CD4-positive, alpha-beta T cell treated with Interleukin-1 beta for 1 hour (primary cell): Measurements from ENCODE around the gene SKI.

ENCODE experiments used
- DNase-seq, 2 donors: peaks; one replicate each; pipeline ENCODE4 v3.0.0-alpha.2; 2020 to 2022

Gene SKI

DNA sequence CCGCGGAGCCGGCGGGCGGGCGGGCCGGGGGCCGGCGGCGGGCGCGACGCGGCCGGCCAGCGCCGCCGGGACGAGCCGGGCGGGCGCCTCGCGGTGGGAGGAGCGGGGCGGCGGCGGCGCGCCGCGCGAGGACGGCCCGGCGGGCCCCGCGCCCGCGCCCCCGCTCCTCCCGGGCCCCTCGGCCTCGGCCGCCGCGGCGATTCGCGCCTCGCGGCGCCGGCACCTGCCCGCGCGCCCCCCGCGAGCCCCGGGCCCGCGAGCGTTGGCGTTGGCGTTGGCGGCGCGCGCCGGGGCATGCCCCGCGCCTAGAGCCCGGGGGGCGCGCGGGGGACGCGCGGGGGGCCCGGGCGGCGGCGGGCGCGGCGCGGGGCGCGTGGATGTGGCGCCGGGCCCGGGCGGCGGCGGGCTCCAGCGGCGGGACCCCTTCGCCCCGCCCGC lies at the start of gene SKI:
Gene SKI (plus strand): TSS at position 163 of the 438 bp plus-strand sequence. CDS start 448 bp downstream, outside the sequence.
- no peak for DNase-seq

DNA sequence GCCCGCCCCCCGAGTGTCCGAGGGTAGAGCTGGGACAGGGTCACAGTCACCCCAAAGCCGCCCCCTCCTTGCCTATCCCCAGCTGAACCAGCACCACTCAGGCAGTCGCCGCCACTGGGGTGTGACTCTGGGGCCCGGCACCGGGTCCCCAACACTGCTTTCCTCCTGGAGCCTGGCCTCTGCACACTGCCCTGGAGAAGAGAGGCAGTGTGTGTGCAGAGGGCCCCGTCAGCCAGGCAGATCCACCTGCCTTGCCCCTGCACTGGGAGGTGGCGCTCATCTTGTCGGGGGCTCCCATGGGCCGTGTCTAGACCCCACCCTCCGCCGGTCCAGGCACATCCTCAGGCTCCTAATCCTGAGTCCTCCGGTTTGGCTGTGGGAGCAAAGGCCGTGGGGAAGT lies 49.2 kb upstream of the SKI start:
- no peak for DNase-seq

DNA sequence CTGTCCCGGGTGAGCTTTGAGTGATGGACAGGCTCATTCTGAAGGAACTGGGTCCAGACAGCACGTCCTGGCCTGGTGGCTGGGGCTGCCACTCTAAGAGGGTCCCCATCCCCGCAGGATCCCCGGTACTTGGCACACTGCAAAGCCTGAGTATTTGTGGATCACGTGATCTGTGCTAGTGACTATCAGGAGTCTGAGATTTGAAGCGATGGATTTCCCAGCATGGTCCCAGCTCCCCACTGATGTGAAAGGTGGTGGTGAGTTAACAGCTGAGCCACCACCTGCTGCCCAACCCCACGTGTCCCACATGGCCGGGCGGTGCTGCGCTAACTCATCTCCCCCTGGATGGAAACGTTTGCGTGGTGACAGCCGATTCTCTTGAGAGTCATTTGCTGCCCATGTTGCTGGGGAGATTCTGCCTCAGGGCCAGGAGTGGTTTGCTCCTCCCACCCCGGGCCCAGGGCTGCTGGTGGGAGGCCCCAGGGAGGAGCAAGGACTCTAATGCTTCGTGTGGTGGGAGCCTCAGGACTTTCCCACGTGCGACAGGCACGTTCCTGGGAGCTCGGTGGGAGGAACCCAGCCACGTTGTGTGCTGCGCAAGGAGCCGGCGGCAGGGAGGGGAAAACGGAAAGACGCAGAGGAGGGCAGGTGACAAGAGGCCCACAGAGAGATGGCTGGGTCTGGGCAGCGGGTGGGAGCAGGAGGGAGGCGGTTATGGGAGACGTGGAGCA lies 48.7 kb upstream of the SKI start:
- no peak for DNase-seq

DNA sequence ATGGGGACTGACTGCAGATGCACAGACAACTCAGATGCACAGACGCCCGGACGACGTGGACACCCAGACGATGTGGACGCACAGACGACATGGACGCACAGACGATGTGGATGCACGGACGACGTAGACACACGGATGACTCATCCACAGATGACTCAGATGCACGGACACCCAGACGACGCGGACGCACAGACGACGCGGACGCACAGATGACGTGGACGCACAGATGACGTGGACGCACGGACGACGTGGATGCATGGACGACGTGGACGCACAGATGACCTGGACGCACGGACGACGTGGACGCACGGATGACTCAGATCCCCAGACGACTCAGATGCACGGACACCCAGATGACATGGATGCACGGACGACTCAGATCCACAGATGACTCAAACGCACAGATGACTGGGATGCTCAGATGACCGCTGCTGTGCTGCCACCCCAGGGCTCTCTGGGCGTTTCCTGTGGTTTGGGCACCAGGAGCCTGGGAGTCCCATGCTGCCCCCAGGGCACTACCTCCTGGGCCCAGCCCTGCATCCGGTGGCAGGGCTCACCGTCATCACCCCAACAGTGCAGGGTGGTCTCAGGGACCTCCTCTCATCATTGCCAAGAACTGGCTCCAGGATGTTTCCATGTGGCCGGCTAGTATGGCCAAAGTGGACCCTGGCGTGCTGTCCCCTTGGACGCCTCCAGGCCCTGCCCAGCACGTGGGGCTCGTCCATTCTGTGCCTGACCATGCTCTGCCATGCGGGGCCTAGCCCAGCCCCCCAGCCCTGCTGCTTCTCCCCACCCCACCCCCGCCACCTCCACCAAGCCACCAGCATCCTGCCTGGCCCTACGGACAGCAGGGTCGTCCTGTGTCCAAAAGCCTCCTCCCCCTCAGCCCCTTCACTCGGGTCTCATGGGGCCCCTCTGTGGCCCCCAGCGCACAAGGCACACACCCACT lies 47.5 kb upstream of the SKI start:
- DNase-seq: no peak

DNA sequence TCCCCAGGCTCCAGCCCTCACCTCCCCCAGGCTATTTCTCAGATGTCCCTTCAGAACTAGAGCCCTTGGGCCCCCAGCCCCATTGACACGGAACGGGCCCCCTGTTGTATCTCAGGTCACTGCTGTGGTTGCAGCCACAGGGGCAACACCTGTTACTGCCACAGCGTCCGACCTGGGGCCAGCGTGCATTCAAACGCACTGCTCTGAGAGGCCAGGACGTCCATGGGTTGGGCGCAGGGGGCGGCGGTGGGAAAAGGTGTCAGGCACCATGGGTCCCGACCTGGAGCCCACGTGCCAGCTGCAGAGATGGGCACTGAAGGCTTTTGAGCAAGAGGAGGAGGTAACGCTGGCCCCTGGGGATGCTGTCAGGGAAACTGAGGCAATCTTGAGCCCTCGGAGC lies 46.8 kb upstream of the SKI start:
- no peak for DNase-seq

DNA sequence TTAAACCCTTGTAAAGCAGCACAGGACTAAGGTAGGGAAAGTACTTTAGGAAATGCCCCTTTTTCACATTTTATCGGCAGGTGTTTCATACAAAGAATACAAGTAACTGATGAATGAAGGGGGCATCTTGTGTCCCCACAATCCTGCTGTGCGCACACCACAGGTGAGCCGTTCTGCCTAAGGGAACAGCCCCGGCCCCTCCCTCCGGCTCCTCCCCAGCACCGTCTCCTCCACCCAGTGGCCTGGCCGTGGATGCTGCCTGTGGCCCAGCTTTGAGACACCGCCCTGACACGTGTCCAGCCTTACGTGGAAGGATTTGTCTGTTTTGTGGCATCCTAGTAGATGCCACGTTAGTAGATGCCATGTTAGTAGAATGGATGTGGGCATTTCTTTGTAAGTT lies 46.4 kb upstream of the SKI start:
- no peak for DNase-seq

DNA sequence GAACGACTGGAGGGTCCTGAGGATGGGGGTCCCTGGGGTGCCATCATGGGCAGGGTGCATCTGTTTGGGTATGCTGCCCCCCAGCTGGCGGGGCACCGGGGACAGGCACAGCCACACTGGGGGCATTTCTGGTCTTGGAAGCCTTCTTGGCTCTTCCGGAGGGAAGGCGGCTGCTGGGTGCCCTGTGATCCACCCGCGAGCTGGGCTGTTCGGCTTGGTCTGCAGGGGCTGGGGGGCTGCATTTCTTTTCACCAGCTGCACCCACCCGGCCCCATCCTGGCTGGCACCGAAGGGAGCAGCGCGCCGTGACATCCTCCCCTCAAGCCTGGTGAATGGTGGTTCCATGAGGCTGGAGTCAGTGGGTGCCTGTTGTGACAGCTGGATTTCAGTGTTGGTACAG lies 45.7 kb upstream of the SKI start:
- no peak for DNase-seq

DNA sequence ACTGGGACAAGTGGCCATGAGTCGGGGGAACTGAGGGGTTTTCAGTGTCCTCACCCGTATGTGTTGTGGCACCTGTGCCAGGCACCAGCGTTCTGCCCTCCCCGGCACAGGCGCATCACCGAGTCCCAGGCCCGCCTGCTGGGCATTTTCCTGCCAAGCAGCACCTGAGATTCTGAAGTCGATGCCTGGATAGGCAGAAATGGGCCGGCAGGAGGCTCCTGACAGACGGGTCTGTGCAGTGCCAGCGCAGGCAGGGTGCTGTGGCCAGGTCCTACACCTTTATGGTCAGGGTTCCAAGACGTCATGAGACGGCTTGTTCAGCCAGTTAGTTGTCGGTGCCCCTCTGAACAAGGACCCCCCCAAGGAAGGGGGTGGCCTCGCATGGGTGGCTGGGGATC lies 44.2 kb upstream of the SKI start:
- no peak for DNase-seq

DNA sequence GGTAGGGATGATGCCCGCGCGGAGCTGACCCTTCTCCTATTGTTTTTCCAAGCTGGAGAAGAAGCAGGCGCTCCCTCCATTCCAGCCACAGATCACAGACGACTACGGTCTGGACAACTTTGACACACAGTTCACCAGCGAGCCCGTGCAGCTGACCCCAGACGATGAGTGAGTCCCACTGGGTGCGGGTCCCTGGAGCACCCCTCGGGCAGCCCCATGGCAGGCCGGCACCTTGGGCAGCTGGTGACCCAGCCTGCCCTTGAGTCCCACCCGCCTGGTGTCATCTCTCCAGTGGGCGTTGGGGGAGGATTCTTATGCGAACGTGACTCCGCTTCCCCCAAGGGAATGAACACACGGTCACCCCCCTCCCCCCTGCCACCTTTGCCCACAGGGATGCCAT lies 43.6 kb upstream of the SKI start:
- DNase-seq: no peak

DNA sequence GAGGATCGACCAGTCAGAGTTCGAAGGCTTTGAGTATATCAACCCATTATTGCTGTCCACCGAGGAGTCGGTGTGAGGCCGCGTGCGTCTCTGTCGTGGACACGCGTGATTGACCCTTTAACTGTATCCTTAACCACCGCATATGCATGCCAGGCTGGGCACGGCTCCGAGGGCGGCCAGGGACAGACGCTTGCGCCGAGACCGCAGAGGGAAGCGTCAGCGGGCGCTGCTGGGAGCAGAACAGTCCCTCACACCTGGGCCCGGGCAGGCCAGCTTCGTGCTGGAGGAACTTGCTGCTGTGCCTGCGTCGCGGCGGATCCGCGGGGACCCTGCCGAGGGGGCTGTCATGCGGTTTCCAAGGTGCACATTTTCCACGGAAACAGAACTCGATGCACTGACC lies 43.2 kb upstream of the SKI start:
- DNase-seq: no peak

DNA sequence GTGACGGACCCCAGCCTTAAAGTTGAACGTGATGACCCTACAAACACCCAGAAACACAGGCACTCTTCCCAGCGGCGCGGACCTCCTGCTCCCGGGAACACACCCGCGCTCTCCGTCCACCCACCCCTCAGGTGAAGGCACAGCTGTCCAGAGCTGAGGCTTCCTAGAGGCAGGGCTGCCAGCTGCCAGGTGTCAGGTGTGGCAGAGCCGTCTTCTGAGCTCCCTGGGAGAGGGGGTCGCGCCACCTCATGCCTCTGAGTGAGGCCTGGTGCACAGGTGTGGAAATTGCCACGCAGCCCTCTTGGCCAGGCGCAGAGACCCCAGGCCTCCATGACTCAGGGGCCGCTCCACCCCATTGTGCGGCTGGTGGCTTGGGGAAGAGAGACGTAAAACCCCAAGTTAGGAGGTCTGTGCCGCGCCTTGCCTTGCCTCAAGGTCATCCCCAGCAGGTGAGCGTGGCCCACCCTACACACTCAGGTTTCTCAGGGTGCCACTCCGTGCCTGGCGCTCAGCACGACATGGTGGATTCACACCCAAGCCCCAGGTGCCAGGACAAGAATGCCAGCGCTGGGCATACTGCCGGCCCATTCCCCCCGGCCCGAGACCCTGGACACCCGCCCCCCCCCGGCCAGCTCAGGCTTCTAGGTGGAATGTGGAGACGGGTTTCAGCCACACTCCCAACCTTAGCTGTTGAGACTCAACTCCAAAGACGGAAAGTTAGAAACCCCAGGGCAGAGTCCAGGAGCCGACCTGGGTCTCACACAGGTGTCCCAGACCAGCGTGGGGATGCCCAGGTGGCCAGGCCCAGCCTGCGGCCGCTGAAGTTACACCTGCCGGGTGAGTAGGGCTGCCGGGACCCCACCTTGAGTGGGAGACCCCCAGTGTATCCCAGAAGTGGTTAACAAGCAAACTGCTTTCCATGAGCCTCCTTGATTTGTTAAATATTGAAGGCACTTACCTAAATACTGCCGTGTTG lies 42.0 kb upstream of the SKI start:
- DNase-seq: no peak

DNA sequence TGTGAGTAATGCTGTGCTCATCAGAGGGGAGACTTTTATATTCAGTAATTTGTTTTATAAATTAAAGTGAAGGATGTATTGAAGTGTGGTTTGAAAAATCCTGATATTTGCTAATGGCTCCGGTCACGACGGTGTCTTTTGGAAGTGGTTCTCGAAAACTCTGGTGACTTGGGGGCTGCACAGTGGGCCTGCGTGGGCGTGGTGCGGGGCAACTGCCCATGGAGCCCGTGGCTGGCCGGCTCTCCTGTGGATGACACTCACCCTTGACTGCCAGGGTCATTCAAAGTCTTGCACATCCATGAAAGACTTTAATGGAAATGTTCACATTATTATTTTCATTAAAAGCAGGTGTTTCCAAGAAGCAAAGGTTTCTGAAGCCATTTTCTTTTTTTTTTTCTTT lies 41.2 kb upstream of the SKI start:
- no peak for DNase-seq

DNA sequence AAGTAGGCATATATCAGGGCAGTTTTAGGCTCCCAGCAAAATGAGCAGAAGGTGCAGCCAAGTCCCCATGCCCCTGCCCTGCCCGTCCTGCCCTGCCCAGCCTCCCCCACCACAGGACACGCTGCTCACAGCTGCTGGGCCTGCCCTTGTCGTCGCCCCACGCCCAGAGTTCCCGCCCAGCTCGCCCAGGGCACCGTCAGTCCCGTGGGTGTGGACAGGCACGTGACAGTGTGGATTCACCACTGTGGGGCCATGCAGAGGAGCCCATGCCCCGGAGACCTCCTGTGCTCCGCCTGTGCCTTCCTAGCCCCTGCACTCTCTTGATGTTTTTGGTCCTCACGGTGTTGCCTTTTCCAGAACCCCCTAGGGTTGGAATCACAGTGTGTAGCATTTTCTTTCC lies 40.5 kb upstream of the SKI start:
- no peak for DNase-seq

DNA sequence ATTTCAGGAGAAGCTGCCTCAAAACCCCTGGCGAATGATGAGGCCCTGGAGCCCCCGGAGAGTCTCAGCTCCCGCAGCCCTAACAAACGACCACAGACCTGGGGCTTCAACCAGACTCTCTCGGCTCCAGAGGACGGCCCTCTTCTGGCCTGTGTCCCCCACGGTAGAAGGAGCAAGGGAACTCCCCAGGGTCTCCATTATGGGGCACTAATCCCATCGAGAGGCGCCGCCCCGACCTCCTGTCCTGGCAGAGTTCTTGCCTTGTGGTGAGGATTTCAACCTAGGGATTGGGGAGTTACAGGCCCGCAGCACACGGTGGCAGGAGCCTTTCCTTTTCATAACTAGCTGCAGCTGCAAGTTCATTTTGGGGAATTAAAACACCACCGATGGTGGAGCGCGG lies 39.8 kb upstream of the SKI start:
- DNase-seq: no peak

DNA sequence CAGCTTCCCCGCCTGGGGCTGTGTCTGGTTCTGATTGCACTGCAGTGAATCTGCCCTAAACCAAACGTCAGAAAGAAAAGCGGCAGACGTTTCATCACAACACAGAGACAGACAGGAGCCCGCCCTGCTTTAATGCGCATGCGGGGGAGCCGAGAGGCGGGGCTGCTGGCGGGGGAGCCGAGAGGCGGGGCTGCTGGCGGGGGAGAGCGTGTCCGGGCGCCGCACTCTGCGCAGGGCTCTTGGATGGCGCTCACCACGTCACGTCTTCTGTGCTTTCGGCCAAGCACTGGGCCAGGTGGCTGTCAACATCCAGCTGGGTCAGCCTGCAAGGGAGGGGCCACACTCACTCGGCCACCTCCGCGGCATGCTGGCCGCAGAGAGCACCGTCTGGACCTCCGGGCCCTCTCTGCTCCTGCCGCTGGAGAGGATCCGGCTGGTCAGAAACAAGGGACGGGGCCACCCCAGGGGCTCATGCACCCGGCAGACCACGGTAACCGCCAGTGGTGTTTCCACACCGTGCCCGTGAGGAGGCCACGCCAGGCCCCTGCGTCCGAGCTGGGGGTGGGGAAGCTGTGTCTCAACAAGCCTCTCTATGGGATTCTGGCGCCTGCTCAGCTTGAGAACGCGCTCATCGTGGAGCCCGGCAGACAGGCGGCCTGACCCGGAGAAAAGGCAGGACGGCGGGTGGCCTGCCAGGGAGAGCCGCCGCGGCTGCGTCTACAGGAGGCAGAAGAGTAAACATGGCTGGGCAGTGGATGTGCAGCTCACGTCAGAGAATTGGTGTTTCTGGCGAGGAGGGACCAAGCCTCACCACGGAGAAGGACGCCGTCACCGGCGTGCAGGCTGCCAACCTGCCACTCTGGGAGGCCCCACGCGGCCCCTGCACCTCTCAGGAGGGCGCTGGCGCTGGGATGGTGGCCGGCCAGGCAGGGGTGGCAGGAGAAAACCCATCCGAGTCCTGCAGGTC lies 38.4 kb upstream of the SKI start:
- DNase-seq: peak; percentile 94 to 95

DNA sequence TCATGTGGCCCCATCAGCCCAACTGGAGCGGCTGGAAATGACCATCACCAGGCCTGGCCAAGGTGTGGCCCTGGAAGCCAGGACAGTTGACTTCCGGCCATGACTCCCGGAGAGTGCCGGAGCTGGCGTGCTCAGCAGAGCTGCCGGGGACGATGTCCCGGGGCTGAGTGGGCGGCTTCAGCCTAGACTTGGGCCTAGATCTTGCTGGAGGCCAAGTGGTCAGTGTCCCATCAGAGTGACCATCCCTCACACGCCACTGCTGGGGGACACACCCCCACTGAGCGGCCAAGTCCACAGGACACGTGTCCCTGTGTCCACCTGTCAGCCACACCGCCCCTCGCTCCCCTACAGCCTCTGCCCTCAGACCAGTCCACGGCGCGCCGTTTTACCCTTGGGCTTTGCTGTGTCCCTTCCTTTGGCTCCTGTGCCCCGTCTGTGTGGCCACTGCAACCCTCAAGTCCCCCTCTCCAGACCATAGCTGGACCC lies 37.6 kb upstream of the SKI start:
- no peak for DNase-seq

DNA sequence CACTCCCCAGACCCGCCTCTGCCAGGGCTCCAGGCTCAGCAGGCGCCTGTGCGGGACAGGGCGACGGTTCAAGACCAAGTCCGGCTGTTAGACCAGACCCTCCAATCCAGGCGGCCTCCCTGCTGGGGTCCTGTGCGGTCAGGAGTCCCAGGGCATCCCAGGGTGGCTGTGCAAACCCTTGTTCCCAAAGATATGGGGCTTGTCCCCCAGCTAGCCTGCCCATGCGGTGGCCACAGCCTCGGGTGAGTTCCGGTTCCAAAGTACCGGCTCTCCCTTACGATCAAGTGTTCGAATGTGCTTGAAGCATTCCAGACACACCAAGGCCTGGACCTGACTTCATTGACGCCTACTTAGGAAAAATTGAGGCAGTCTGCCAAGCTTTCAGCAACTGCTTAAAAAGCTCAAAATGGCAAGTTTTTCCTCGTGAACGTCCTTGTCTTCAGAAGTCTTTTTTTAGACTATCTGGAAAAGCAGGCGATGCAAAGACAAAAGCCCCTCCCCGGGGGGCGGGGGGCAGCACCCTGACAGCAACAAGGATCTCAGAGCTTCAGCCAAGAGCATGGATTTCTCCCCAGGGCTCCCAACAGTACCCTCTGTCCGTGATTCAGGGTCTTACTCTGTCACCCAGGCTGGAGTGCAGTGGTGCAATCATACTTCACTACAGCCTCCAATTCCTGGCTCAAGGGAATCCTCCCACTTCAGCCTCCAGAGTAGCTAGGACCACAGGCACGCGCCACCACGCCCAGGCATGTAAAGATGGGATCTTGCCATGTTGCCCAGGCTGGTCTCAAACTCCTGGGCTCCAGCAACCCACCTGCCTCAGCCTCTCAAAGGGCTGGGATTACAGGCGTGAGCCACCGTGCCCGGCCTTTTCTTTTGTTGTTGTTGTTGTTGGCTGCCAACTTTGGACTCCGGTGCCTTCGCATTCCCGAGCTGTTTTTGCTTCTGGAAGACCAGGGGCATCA lies 35.8 kb upstream of the SKI start:
- no peak for DNase-seq

DNA sequence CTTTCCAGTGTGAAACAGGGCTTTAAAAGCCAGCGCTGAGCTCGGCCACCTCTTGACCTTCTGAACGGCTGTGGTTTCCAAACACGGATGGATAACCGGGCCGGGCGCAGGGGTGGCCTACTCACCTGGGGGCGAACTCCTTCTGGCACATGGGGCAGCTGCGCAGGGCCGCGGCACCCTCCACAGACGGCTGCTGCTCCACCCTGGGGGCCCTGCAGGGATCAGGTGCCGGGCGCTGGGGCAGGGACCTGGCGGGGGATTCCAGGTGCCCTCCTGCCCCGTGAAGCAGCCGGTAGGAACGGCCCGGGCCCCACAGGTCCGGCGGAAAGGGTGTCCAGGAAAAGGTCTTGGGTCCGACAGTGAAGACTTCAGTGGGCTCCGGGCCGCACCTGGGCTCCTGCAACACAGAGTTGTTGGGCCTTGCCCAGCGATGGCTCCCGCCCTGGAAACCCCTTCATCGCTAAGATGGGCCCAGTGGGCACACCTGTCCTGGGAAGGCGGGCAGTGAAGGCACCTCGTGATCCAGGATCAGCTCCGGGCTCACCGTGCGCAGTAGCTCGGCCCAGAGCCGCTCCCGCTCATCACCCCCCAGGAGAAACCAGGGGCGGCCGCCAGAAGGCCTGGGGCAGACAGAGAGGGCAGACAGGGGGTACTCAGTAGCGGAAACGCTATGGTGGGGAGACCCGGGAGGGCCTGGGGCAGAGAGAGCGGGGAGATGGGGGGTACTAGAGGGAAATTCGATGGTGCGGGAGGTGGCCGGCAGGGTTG lies 34.4 kb upstream of the SKI start:
- no peak for DNase-seq

DNA sequence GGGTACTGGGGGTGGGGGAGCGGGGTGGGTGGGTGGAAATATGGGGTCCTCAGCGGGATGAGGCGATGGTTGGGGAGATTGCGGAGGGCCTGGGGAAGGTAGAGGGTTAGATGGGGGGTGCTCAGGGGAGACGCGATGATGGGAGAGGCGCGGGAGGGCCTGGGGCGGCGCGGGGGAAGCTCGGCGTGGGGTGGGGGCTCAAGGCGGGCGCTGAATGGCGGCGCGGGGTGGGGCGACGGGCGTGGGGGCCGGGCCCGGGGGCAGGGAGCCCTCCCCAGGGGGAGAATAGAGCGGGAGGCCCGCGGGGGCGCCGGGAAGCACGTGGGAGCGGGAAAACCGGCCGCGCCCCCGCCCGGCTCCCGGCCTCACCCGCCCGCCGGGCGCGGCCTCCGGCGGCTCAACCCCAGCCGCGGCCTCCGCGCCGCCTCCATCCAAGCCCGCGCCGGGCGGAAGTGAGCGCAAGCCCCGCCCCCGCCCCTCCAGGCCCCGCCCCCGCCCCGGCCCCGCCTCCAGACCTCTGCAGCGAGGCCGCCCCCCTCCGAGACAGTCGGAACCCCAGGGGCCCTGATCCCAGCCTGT lies 33.7 kb upstream of the SKI start, which contains the start of gene FAAP20:
Gene FAAP20 (minus strand): TSS at position 454 of the 579 bp plus-strand sequence. CDS start 23 bp downstream, at position 431.
- DNase-seq: peak; percentile 79 to 83
